ENCODE data around the gene ZNF438.
"Not testable (repeated sequence)": the region's sequence is repeated elsewhere in the genome, so short reads cannot be mapped to it uniquely, and the experiment has no call there.

ZNF438 gene

DNA sequence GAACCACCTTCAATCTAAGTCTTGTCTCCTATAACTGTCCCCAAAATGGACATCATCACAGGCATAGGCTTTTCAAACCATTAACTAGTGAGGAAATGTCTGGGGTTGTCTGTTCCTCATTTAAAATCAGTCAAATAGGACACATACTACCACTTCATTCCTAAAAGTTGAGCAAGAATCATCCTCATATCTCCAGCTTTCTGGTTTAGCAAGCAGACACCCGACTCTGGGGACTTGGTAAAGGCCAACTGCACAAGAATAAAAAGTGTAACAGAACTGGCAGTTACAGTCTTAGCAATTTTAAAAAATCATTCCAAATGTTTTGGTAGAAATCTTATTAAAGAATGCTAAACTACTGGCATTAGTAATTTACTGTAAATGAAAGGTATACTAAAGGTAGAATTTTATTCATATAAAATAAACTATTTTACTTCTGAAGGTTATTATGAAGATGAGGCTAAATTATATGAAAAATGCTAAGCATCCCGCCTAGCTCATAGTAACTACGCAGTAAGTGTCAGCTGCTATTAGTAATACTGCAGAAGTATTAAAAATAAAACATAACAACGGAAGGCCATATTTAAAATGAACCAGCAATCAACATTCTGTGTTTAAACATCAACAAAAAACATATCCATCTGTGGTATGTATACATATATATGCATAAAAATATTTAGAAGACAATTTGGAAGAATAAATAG lies 60.8 kb downstream of the ZNF438 start:
- TF ChIP-seq, protein P1, sequence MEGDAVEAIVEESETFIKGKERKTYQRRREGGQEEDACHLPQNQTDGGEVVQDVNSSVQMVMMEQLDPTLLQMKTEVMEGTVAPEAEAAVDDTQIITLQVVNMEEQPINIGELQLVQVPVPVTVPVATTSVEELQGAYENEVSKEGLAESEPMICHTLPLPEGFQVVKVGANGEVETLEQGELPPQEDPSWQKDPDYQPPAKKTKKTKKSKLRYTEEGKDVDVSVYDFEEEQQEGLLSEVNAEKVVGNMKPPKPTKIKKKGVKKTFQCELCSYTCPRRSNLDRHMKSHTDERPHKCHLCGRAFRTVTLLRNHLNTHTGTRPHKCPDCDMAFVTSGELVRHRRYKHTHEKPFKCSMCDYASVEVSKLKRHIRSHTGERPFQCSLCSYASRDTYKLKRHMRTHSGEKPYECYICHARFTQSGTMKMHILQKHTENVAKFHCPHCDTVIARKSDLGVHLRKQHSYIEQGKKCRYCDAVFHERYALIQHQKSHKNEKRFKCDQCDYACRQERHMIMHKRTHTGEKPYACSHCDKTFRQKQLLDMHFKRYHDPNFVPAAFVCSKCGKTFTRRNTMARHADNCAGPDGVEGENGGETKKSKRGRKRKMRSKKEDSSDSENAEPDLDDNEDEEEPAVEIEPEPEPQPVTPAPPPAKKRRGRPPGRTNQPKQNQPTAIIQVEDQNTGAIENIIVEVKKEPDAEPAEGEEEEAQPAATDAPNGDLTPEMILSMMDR (IDR thresholded peaks at IDR 0.05; ENCODE audit: insufficient read depth, low read depth, low read length, missing control alignments), result no peak
- no peak for DNase-seq (ENCODE audit: low read depth)
- H3K4me3 ChIP-seq (ENCODE audit: low read length), result no peak overlapping the region

- DNase-seq (ENCODE audit: low read depth), result no peak
- TF ChIP-seq, protein P1 (IDR thresholded peaks at IDR 0.05; ENCODE audit: insufficient read depth, low read depth, low read length, missing control alignments), result no peak
Measured at GRCh38 chr10:30968711-30969110, 63.0 kb downstream of the ZNF438 start.

DNA sequence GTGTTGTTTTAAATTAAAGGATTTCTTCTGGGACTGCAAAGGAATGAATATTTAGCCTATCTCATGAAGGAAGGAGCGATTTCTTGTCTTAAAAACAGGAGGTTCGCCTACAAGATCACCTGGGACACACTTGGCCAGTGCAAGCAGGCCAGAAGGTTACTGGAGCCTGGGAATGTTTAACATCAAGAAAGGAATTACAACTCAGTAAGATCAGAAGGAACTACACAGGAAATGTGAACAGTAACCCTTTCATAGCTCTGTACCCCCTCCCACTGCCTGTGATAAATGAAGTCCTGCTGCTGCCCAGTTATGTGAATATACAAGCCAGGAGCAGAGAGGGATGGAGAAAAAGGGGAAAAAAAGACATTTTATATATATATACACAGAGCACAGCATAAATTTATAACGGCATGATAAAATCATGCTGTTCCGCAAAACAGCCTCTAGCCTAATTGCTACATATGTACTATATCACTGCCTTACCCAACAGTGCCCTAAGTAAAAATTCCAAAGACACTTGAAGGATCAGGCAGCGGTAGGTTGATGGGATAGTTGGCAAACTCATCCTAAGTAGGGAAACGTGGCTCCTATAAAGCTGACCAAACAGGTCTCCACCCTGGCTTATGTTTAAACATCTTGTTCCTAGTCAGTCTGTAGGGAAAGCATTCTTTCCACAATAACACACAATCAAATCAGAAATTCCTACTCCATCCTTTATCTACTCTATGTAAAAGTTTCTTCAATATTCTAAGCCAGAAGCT lies 63.8 kb downstream of the ZNF438 start:
- TF ChIP-seq, protein P1 (IDR thresholded peaks at IDR 0.05; ENCODE audit: insufficient read depth, low read depth, low read length, missing control alignments), result no peak
- no peak for DNase-seq (ENCODE audit: low read depth)
- no peak overlapping the region for H3K4me3 ChIP-seq (ENCODE audit: low read length)

More at GRCh38 chr10:30968711-30969110, 63.0 kb downstream of the ZNF438 start:
- no peak overlapping the region for H3K4me3 ChIP-seq (ENCODE audit: low read length)

GRCh38 chr10:30963992-30964930 lies 67.4 kb downstream of the ZNF438 start:
- H3K4me3 ChIP-seq (ENCODE audit: low read length), result no peak overlapping the region
- DNase-seq (ENCODE audit: low read depth), result no peak
- TF ChIP-seq, protein P1 (IDR thresholded peaks at IDR 0.05; ENCODE audit: insufficient read depth, low read depth, low read length, missing control alignments), result no peak

GRCh38 chr10:30962522-30962921 lies 69.1 kb downstream of the ZNF438 start:
- no peak overlapping the region for H3K4me3 ChIP-seq (ENCODE audit: low read length)
- TF ChIP-seq, protein P1 (IDR thresholded peaks at IDR 0.05; ENCODE audit: insufficient read depth, low read depth, low read length, missing control alignments), result no peak
- DNase-seq (ENCODE audit: low read depth), result no peak

DNA sequence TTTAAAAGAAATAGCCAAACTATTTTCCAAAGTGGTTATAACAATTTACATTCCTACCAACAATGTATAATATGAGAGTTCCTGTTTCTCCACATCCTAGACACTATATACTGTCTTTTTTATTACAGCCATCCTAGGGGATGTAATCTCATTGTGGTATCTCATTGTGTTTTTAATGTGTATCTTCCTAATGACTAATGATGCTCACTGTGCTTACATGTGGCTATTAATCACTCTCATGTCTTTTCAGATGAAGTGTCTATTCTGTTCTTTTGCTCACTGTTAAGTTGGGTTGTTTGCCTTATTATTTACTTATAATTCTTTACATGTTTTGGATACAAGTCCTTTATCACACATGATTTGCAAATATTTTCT lies 71.8 kb downstream of the ZNF438 start:
- DNase-seq (ENCODE audit: low read depth), result peak; percentile 8
- TF ChIP-seq, protein P1 (IDR thresholded peaks at IDR 0.05; ENCODE audit: insufficient read depth, low read depth, low read length, missing control alignments), result no peak
- H3K4me3 ChIP-seq (ENCODE audit: low read length), result no peak overlapping the region

DNA sequence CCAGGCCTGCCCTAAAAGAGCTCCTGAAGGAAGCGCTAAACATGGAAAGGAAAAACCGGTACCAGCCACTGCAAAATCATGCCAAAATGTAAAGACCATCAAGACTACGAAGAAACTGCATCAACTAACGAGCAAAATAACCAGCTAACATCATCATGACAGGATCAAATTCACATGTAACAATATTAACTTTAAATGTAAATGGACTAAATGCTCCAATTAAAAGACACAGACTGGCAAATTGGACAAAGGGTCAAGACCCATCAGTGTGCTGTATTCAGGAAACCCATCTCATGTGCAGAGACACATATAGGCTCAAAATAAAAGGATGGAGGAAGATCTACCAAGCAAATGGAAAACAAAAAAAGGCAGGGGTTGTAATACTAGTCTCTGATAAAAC lies 82.4 kb downstream of the ZNF438 start:
- H3K4me3 ChIP-seq (ENCODE audit: low read length); DNase-seq (ENCODE audit: low read depth): not testable (repeated sequence)

Data from epithelial cell of esophagus (primary cell).